Right lobe of liver (tissue), 6 donors: Measurements from ENCODE around the gene TRIM24. TPM values are rescaled to one million over a fixed set of nuclear protein-coding genes. Genes with fewer than 3 reads are reported as not detected.
"Not testable (repeated sequence)": the region's sequence is repeated elsewhere in the genome, so short reads cannot be mapped to it uniquely, and the experiment has no call there.

ENCODE experiments used
- ATAC-seq, 4 donors: fragments of 200-7000 bp; cut with Tn5 transposase; one replicate each; pipeline ENCODE4 v1.9.1; 2020; ENCODE audit warnings: mild to moderate bottlenecking in 4 of 4, moderate library complexity in 4 of 4
- DNase-seq, 3 donors: peaks; one replicate each; pipeline ENCODE4 v3.0.0-alpha.2; 2020
- H3K27ac ChIP-seq, 3 donors: fragments of 200-600 bp; one replicate each; pipeline ENCODE4 v1.8.0; 2022
- H3K27me3 ChIP-seq, 2 donors: fragments of 200-600 bp; one replicate each; pipeline ENCODE4 v1.8.0; 2022
- H3K36me3 ChIP-seq, 4 donors: fragments of 200-600 bp; sonication (generic) in 1 of 4; one replicate each; pipeline versions ENCODE4 v1.5.1 to v1.8.0; 2017 to 2022; ENCODE audit warnings: control low read depth in 1 of 4
- H3K4me1 ChIP-seq, 4 donors: fragments of 200-600 bp; sonication (generic) in 1 of 4; one replicate each; pipeline versions ENCODE4 v1.5.1 to v1.8.0; 2017 to 2022; ENCODE audit warnings: control low read depth in 1 of 4
- H3K4me3 ChIP-seq, 3 donors: fragments of 200-600 bp; one replicate each; pipeline ENCODE4 v1.8.0; 2022
- H3K9me3 ChIP-seq, 4 donors: fragments of 200-600 bp; sonication (generic) in 1 of 4; one replicate each; pipeline versions ENCODE4 v1.5.1 to v1.8.0; 2017 to 2022; ENCODE audit warnings: control low read depth in 1 of 4
- CTCF ChIP-seq, 4 donors: fragments of 200-600 bp in 3 of 4; fragments of 450-650 bp in 1 of 4; IDR thresholded peaks; one replicate each; pipeline versions ENCODE4 v1.5.1 to v1.8.0; 2016 to 2022; ENCODE audit warnings: antibody characterized with exemption in 4 of 4, mild to moderate bottlenecking in 2 of 4
- POLR2A ChIP-seq: fragments of 450-650 bp; IDR thresholded peaks from one replicate; pipeline ENCODE4 v1.6.1; 2017; ENCODE audit warnings: antibody characterized with exemption, mild to moderate bottlenecking
- WGBS: methylation state at CpG from one replicate; pipeline ENCODE4 v1.1.6; 2018; ENCODE audit warnings: low coverage, low lambda C conversion rate; ENCODE audit not compliant: insufficient coverage; ENCODE audit errors: missing lambda C conversion rate; 5-methylcytosine and 5-hydroxymethylcytosine counted together
- intact Hi-C, 2 donors: fragments of 100-400 bp; cut with DNase I; formaldehyde crosslinking; loops; one replicate each; pipeline versions ENCODE4 v1.11.2 to v1.14.1; 2022
- total RNA-seq, 6 experiments: library from RNA; depleted of rRNA in 2 of 6; stranded (reverse); fragments of >200 nt in 2 of 6; fragmentation: NEBNext Ultra II Directional in 3 of 6; extraction: Animal tissue kit (Norgen Biotek cat#: 25700) in 3 of 6; gene quantifications; one replicate each; pipeline versions ENCODE4 v1.1.0 to v1.2.4, GENCODE V29; 2016 to 2023
- donor health status: DM: no; HTN: yes; CAD: no.
- donor health status: DM: no; HTN: no; CAD: no.
- donor health status: DM: no; HTN: no; CAD: no.
- donor health status: DM: no; HTN: yes; CAD: no.
- donor health status: DM: no; HTN: yes; CAD: no.

TRIM24 gene
- total RNA-seq, 6 experiments from 2014 or later = 14.5 to 18.9 (median 16.5) TPM

DNA sequence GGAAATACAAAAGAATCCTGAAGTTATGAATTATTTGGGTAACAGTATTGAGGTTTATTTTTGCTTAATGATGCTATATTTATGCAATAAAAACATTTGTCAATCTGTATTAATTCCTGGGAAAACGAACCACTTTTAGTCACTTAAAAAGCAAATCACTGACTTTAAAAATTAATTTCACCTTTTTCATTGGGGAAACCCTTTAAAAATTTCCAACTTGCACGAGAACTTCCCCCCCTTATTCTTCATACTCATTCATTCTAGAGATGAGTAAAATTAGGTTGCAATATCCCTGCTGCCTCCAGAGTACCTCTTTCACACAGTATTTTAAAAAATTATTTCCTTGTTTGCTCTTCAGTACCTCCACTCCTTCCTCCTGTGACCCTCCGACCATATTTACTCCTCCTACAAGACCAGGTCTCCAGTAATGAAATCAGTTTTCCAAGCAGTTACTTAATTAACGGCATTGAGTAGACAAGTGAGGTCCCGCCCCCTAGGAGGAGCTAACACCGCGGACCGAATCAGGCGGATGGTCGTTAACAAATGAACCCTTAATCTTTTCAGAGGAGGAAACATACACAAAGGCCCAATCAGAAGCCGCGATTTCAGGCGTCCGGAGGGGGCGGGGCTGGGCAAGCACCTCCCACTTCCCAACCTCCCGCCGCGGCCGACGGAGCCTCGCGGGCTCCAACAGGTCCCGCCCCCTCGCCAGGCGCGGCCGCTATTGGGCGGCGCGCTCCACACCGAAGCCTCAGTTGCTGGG, 465 bp upstream of the TRIM24 start:
- peak; percentile 91 to 96 (median 92) for ATAC-seq
- H3K36me3 ChIP-seq = no peaks in the 10 kb centered on the region
- intact Hi-C loops = no loop called here
- H3K4me1 ChIP-seq = peaks cover 0 to 4% (median 0%) of the 10 kb centered on the region in 4 donors
- no peak for TF ChIP-seq POLR2A
- TF ChIP-seq CTCF (IDR thresholded peaks at IDR 0.05) = peak; percentile 18 to 47 (median 38)
- H3K27me3 ChIP-seq = no peaks in the 10 kb centered on the region
- peak overlapping the region; percentile 14 to 85 (median 34) for H3K4me3 ChIP-seq
- no peaks in the 10 kb centered on the region for H3K9me3 ChIP-seq
- DNase-seq = no peak
- 3% methylated on average over 16 of the region's 31 CpGs for WGBS
- H3K27ac ChIP-seq = peak overlapping the region in 1 of 3 donors; percentile 38

DNA sequence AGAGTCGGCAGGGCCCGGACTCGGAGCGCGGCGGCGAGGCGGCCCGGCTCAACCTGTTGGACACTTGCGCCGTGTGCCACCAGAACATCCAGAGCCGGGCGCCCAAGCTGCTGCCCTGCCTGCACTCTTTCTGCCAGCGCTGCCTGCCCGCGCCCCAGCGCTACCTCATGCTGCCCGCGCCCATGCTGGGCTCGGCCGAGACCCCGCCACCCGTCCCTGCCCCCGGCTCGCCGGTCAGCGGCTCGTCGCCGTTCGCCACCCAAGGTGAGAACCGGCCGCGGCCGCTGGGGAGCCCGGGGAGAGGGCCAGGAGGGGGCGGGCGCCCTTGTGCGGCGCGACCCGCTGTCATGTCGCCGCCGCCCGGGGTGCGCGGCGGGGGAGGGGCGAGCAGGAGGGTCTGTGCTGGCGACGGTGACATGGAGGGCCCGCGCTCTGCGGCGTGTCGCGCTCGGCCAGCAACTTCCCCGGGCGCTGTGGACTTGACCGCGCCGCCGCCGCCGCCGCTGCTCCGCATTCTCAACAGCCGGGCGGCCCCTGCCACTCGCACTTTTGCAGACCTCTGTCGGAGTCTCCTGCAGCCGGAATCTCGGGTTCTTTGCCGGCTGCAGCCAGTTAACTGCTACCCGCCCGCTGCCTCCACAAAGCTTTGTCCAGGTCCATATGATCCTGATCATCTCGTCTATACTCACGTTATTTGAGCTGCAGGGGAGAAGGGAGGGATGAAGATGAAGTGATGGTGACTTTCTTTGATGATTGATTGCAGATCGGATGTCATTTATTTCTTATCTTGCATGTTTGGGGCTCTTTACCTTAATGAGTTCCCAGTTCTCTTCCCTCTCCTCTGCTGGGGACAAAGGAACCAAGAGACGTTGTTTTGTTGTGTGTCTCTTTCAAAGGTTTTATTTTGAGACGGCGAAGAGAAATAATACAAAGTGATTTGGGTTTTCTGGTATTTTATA, 869 bp downstream of the TRIM24 start:
- Histone ChIP-seq H3K4me3 (peak overlapping the region; percentile 76 to 85 (median 85)), H3K9me3 (no peaks in the 10 kb centered on the region), H3K27ac (peak overlapping the region; percentile 82 to 95 (median 92)), H3K36me3 (no peaks in the 10 kb centered on the region), H3K27me3 (no peaks in the 10 kb centered on the region), H3K4me1 (peaks cover 0 to 9% (median 1%) of the 10 kb centered on the region in 4 donors)
- TF ChIP-seq CTCF (IDR thresholded peaks at IDR 0.05) (peak in 2 of 4 donors; percentile 12 to 16), POLR2A (peak; percentile 57)
- WGBS = 0% methylated on average over 6 of the region's 84 CpGs
- intact Hi-C loops = no loop called here
- peak; percentile 28 to 40 (median 34) for ATAC-seq
- peak; percentile 73 to 80 (median 76) for DNase-seq

- H3K9me3 ChIP-seq, DNase-seq, H3K27me3 ChIP-seq, H3K36me3 ChIP-seq, ATAC-seq, H3K27ac ChIP-seq, H3K4me3 ChIP-seq, intact Hi-C loops: not testable (repeated sequence)
- 87% methylated on average over 4 of the region's 6 CpGs for WGBS
- peaks cover 0 to 20% (median 1%) of the 10 kb centered on the region in 4 donors for H3K4me1 ChIP-seq
These were observed 3.2 kb downstream of the TRIM24 start for GRCh38 chr7:138463291-138463618.

- Histone ChIP-seq H3K27me3 (no peaks in the 10 kb centered on the region), H3K9me3 (no peaks in the 10 kb centered on the region), H3K36me3 (no peaks in the 10 kb centered on the region), H3K27ac (no peak overlapping the region), H3K4me1 (peaks cover 0 to 30% (median 1%) of the 10 kb centered on the region in 4 donors), H3K4me3 (no peak overlapping the region)
- intact Hi-C loops = no loop called here
- WGBS = 53% methylated on average over 3 of the region's 3 CpGs
- TF ChIP-seq POLR2A = no peak
- TF ChIP-seq CTCF (IDR thresholded peaks at IDR 0.05) = no peak
- ATAC-seq (no peak), DNase-seq (no peak)
These were observed 5.0 kb downstream of the TRIM24 start for GRCh38 chr7:138465046-138465445.

GRCh38 chr7:138466069-138466756, 6.2 kb downstream of the TRIM24 start:
- DNase-seq, H3K4me3 ChIP-seq, intact Hi-C loops, H3K27ac ChIP-seq, H3K27me3 ChIP-seq, H3K36me3 ChIP-seq, H3K9me3 ChIP-seq: not testable (repeated sequence)
- peak; percentile 26 to 75 (median 48) for ATAC-seq
- 65% methylated on average over 10 of the region's 11 CpGs for WGBS
- peaks cover 0 to 30% (median 1%) of the 10 kb centered on the region in 4 donors for H3K4me1 ChIP-seq
